ENCODE measurements around the gene HPS3. TPM values are rescaled to one million over a fixed set of nuclear protein-coding genes. Genes with fewer than 3 reads are reported as not detected.
A peak's percentile ranks its signal among the peaks of the same experiment; 100 is the strongest.
"Not testable (repeated sequence)": the region's sequence is repeated elsewhere in the genome, so short reads cannot be mapped to it uniquely, and the experiment has no call there.

The HPS3 gene
- total RNA-seq (2014; rRNA removed; shearing (Covaris generic)) = 12.7 and 14.1 TPM in 2 replicates

- DNase-seq (ENCODE audit: low spot score) = peak; percentile 98
Measured at GRCh38 chr3:149129326-149130205, at the start of gene HPS3. TSS of gene HPS3 (plus strand) at chr3:149129638. CDS start at chr3:149129724, 86 bp downstream.

GRCh38 chr3:149080011-149080698 lies 49.3 kb upstream of the HPS3 start:
- no peak for DNase-seq (ENCODE audit: low spot score)

GRCh38 chr3:149080699-149081091 lies 48.7 kb upstream of the HPS3 start:
- DNase-seq (ENCODE audit: low spot score) = no peak

- DNase-seq (ENCODE audit: low spot score) = no peak
Measured at GRCh38 chr3:149081772-149082171, 47.7 kb upstream of the HPS3 start.

GRCh38 chr3:149085828-149086231 lies 43.6 kb upstream of the HPS3 start:
- no peak for DNase-seq (ENCODE audit: low spot score)

- DNase-seq (ENCODE audit: low spot score) = no peak
Measured at GRCh38 chr3:149086232-149086988, 43.0 kb upstream of the HPS3 start, which contains the start of gene HLTF. TSS of gene HLTF (minus strand) at chr3:149086533. CDS start at chr3:149086336, 197 bp downstream.

GRCh38 chr3:149087208-149087607 lies 42.2 kb upstream of the HPS3 start:
- DNase-seq (ENCODE audit: low spot score) = no peak

- no peak for DNase-seq (ENCODE audit: low spot score)
Measured at GRCh38 chr3:149089395-149089794, 40.0 kb upstream of the HPS3 start.

GRCh38 chr3:149090461-149090860 lies 39.0 kb upstream of the HPS3 start:
- DNase-seq (ENCODE audit: low spot score) = no peak

- DNase-seq (ENCODE audit: low spot score) = no peak
Measured at GRCh38 chr3:149090907-149091306, 38.5 kb upstream of the HPS3 start.

GRCh38 chr3:149091983-149092382 lies 37.5 kb upstream of the HPS3 start:
- DNase-seq (ENCODE audit: low spot score) = no peak

- no peak for DNase-seq (ENCODE audit: low spot score)
Measured at GRCh38 chr3:149095487-149095886, 34.0 kb upstream of the HPS3 start.

- not testable (repeated sequence) for DNase-seq (ENCODE audit: low spot score)
Measured at GRCh38 chr3:149097987-149098386, 31.5 kb upstream of the HPS3 start.

- no peak for DNase-seq (ENCODE audit: low spot score)
Measured at GRCh38 chr3:149101154-149101553, 28.3 kb upstream of the HPS3 start.

GRCh38 chr3:149101641-149102040 lies 27.8 kb upstream of the HPS3 start:
- no peak for DNase-seq (ENCODE audit: low spot score)

- no peak for DNase-seq (ENCODE audit: low spot score)
Measured at GRCh38 chr3:149104484-149104883, 25.0 kb upstream of the HPS3 start.

- DNase-seq (ENCODE audit: low spot score) = no peak
Measured at GRCh38 chr3:149114458-149114857, 15.0 kb upstream of the HPS3 start.

GRCh38 chr3:149115114-149115513 lies 14.3 kb upstream of the HPS3 start:
- no peak for DNase-seq (ENCODE audit: low spot score)

GRCh38 chr3:149118724-149119123 lies 10.7 kb upstream of the HPS3 start:
- DNase-seq (ENCODE audit: low spot score) = no peak

GRCh38 chr3:149119466-149119865 lies 10.0 kb upstream of the HPS3 start:
- DNase-seq (ENCODE audit: low spot score) = no peak

GRCh38 chr3:149120051-149120972 lies 9.1 kb upstream of the HPS3 start:
- peak; percentile 89 for DNase-seq (ENCODE audit: low spot score)

Data from HT-29 (cell line).